GM19025 (cell line): ENCODE results near the gene MFAP3L.
"Not testable (repeated sequence)": the region's sequence is repeated elsewhere in the genome, so short reads cannot be mapped to it uniquely, and the experiment has no call there.

Experiments used
- ATAC-seq: cut with Tn5 transposase; IDR thresholded peaks from one replicate; pipeline ENCODE4 v1.9.1; 2021; ENCODE audit warnings: mild to moderate bottlenecking, low read depth, moderate library complexity; ENCODE audit not compliant: unreplicated experiment

MFAP3L gene

DNA sequence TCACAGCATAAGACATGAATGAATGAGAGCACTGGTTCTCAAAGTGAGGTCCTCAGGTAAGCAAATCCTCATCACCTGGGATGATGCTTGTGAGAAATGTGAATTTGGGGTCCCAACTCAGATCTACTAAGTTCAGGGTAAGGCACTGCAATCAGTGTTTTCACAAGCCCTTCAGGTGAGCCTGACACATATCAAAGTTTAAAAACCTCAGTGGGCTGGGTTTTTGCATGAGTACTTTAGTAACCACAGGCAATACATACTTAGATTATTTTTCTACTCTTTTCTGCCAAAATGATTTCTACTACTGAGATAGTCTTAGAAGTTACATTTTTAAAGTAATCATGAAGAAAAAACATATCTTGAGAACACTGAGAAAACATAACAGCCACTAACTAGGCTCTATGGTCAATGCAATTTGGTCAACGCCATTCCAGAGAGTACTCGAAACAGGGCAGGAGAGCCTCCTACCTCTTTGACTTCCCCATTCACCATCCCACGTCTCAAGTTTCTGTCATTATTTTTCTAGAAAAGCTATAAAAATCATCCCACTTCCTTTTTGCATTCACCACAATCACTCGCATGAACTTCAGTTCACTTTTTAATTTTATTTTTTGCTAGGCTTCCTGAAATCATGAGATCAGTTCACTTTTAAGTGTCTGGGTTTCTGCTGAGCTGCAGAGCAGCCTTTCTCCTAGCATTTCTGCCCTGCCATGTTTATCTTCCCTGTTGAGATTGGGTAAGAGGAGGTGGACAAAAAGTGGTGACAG is 73.8 kb downstream of the MFAP3L start:
- no peak for ATAC-seq

DNA sequence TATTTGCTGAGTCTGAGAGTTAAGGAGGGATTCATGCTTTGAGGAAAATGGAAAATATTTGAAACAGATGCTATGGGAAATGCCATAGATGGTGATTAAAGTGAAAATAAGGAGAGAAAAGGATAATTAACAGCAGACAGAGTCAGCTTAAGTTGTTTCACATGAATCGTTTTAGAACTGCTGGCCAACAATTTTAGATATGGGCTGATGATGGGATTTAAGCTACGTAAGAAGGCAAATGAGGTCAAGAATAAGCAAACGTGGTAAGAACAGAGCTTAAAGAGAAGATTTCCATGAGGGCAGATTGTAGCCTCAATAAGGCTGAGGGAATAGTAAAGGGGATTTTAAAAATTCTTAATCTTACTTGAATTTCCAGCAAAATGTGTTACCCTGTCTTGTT is 77.9 kb downstream of the MFAP3L start:
- no peak for ATAC-seq

DNA sequence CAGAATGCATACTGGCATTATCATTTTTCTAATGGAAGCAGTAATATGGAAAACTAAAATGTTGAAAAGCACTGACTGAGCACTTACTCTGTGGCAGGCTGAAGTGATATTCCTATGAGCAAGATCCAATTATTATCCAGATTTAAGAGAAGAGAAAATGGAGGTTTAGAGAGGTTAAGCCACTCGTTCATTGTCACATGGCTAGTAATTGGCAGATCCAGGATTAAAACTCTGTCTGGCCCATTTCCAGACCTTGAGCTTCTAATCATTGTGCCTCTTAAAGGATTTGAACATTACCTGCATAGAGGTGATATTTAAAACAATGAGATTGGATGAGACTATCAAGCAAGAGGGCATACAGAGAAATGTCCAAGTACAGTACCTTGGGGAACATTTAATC is 80.6 kb downstream of the MFAP3L start:
- ATAC-seq: no peak

DNA sequence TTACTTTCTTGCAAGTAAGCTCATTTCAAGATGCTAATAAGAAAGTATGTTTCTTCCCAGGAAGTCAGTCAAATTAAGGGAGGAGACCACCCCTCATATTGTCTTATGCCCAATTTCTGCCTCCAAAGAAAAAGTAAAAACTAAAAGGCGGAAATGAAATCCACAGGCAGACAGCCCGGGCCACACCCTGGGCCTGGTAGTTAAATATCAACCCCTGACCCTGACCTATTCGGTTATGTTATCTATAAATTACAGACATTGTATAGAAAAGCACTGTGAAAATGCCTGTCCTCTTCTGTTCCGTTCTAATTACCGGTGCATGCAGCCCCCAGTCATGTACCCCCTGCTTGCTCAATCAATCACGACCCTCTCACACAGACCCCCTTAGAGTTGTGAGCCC is 82.6 kb downstream of the MFAP3L start:
- ATAC-seq: not testable (repeated sequence)

DNA sequence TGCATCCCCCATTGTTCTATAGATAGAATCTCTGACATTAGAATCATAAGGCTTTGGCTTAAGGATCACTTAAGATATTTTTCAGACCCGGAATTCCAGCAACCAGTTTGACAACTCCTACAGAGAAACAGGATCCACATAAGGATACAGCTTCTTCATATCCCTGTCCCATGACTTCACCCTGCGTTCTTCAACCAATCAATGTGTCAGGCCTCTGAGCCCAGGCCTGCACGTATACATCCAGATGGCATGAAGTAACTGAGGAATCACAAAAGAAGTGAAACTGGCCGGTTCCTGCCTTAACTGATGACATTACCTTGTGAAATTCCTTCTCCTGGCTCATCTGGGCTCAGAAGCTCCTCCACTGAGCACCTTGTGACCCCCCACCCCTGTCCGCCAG is 85.1 kb downstream of the MFAP3L start:
- no peak for ATAC-seq

DNA sequence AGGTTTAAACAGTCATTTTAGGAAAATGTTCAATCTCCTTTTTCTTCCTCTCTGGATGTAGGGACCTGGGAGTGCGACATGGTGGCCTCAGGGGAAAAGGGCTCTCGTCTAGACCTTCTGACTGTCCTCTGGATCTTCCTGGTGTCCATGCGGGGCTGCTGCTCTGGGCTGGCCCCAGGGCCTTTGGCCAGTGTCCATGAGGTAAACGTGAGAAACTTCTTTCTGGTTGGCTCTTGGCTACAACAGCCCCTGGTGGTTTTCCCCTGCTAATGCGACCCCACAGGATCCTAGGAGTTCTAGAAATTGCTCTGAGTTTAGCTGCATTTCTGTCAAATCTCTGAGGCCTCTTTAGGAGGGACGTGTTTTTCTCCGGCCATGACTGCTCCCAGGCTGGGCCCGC is 85.7 kb downstream of the MFAP3L start:
- no peak for ATAC-seq
